Activated effector memory CD4-positive, alpha-beta T cell treated with Interleukin-2 at 50 U/mL for 16 hours (primary cell): Measurements from ENCODE around the gene FGA.
A peak's percentile ranks its signal among the peaks of the same experiment; 100 is the strongest.

Experiments used
- DNase-seq: peaks from one replicate; pipeline ENCODE4 v3.0.0-alpha.2; 2020

Gene FGA

DNA sequence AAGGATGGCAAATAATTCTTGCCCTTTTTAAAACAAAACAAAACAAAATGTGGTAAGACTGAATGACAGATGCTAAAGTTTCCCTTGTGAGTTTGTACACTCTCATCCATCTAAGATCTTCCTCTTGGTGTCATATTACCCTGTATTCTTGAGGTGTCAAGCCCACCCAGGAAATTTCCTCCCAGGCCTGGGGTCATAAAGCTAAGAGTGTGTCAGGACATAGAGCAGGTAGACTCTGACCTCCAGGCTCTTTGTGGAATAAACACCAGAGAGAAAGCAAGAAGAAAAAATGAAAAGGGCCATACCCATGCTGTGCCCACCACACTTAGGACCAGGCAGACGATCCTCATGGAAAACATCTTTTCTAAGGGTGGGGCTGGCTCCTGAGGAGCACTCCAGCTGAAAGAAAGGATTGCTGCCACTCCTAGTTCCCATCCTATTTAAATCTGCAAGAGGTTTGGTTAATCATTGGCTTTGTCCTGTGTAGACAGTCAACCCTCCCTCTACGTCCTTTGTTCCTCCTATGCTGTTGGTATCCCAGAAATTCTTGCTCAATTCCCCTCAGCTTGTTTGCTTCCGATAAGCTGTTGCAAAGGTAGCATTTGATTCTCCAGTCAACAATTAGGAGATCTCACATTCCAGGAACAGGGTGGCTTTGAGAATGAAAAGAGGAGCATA is at the start of gene FGA:
Gene FGA, minus strand, starts transcription at position 414 of the 678 bp plus-strand sequence. Its CDS starts 55 bp downstream, at position 359.
- DNase-seq = no peak

- no peak for DNase-seq
These were observed 43.5 kb upstream of the FGA start for GRCh38 chr4:154634058-154634457.

- no peak for DNase-seq
These were observed 41.3 kb upstream of the FGA start for GRCh38 chr4:154631828-154632227.

GRCh38 chr4:154630324-154630723 is 39.8 kb upstream of the FGA start:
- DNase-seq = no peak

- no peak for DNase-seq
These were observed 36.4 kb upstream of the FGA start for GRCh38 chr4:154626793-154627484.

DNA sequence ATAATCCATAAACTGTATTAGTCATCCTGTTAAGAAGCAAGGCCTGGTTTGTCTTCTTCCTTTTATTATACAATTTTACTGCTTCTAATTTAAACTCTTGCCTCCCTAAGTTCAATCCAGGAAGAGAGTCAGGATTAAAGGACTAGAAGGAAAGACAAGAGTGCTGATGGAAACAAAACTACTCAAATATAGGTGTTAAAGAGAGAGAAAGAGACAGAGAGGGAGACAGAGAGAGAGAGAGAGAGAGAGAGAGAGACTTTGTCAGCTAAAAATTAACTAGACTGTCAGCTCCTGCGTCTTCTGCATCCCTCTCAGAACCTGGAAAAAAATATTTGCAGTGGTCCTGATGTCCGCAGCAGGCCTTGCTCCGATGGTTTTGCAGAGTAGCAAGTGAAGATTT is 35.4 kb upstream of the FGA start:
- no peak for DNase-seq

- DNase-seq = no peak
These were observed 33.5 kb upstream of the FGA start for GRCh38 chr4:154623995-154624394.

GRCh38 chr4:154623436-154623835 is 32.9 kb upstream of the FGA start:
- DNase-seq = no peak

GRCh38 chr4:154622598-154622997 is 32.1 kb upstream of the FGA start:
- no peak for DNase-seq

DNA sequence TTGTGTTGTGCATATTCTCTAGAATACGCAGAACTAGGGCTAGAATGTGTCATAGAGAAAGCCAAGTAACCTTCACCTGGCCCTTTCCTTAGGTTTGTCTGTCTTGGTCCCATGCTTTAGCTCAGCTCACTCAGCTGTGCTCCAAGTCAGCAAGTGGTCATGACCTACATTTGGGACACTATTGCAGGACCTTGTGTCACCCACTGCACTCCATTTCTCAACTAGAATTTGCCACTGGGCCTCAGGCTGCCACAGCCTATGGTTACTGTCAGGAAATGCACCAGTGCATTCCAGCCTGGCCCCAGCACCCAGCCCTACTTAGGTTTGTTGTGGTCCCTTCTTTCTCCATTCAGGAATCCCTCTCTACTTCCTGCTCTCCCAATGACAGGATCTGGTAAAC is 29.6 kb upstream of the FGA start:
- DNase-seq = no peak

DNA sequence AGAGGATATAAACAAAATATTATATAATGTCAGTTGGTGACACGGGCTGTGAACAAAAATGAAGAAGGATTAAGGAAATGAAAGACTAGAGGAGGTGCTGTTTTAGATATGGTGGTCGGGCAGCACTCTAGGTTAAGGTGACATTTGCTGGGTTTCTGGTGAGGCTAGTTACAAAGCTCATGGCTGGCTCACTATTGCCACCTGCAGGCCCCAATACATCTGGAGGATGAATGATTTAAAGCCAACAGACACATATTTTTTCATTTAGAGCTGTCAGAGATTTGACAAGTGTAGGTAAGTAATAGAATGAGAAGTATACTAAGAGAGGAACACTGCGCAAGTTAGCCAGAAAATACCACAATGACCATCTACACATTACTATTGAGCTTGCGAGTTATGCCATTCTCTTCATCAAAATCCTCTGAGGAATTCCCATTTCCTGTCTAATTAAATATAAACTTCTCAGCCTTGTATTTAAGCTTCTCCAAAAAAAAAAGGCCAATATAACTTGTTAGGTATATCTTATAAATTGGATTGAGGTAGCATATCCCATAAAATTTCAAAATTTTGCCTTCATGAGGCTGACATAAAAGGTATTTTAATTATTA is 28.3 kb upstream of the FGA start:
- peak; percentile 5 for DNase-seq

DNA sequence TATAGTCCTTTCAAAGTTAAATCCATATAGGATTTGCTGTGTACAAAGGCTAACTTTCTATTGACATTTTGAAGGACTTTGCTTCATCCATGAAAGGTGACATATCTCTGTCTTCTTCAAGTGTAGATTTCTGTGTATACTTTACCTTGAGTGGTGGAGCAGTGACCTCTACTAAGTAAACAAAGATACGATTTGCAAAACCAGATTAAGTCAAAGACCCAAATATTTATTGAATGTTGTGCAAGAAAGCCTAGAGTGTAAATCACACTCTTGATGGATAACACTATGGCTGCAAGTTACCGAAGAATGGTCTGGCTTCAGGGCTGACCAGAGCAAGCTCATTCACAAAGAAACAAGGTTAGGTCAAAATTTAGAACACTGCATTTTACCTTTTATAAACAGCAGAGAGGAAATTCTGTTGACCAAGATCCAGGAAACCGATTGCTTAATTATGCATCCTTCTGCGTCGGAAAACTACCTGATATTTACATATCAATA is 27.3 kb upstream of the FGA start:
- DNase-seq = no peak

DNA sequence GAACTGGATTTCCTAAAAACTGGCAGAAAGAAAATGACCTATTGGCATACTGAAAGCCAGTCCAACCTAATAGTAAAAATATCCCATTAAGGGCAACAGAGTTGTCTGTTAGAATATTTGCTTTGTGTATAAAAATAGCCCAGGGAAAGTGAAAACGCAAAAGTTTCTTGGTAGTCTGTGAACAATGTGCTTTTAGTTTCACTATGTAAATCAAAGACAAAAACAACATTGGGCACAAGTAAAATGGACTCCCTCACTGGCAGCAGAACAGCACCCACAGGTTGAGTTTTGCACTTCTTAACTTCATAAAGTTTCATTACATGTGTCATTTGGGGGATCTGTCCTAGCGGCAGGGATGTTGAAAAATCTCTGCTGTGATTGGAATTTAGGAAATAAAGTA is 26.2 kb upstream of the FGA start:
- DNase-seq = no peak

- DNase-seq = no peak
These were observed 25.7 kb upstream of the FGA start for GRCh38 chr4:154616287-154616686.

- DNase-seq = no peak
These were observed 24.7 kb upstream of the FGA start for GRCh38 chr4:154615211-154615610.

DNA sequence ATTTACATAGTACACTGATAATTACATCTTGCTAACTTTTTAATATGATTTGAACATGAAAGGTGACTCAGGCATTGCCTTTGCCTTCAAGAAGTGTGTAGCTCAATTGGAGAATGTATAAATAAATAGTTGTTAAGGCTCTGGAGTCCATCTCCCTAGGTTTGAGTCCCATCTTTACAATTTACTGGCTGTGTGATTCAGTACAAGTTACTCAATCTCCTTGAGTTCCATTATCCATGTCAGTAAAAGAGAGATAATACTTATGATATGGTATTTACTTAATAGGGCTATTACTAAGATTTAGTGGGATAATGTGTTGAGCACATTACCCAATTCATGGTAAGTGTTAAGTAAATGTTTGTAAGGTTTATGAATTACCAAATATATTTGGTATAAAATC is 23.8 kb upstream of the FGA start:
- no peak for DNase-seq

DNA sequence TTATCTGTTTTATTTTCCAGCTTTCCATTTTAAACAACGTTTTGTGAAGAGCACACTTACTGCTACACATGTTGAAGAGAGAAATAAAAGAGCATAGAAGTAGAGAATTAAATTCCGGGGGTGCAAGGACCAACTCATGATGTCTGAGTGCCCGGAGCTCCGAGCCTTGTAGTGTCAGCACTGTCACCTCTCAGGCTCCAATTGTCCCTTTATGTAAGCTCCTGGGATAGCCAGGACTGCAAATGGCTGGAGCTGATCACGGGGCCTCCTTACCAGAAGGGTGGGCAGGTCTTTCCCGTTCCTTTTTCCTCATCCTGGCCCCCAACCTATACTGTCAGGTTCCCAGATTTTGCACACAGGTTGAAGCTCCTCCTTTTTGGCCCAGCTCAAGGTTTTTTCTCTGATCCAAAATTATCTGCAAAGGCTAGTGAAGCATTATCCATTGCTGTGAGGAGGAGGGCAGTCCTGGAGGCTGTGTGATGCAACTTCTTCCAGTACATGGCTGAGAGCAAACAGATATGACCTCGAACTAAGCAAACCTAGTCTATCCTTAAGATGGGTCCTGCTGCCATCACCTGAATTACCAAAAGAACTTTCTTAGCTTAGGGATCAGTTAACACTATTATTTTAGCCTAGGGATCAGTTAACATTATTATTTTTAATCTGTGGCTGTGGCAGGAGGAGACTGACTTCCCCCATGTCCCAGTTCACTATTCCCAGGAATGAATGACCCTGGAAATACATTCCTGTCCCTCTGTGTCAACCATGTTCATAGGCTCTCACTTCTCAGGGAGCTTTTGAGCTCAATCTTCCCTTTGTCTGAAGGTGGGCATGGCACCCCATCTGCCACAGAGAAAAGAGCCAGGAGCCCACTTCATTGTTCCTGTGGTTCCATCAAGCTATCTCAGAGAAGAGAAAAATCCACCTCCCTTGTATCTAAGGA is 22.2 kb upstream of the FGA start, which contains the start of gene FGG:
Gene FGG, minus strand, starts transcription at position 185 of the 943 bp plus-strand sequence. Its CDS starts 47 bp downstream, at position 138.
- DNase-seq = no peak

DNA sequence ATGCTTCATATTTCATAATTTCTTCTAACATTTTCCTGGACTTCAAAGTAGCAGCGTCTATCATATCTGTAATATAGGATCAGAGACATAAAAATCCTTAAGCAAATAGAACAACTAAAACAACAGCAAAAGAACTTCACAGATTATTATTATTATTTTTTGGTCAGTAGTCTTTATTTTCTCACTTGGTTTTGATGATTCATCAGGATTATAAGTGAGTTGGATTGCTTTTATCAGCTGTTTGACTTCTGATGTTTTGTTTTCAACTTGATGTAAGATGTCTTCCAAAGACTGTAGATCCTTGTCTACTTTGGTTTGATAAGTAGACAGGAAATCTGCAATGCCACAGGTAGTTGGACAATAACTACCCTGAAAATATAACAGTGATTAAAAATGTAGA is 21.3 kb upstream of the FGA start:
- DNase-seq = no peak

DNA sequence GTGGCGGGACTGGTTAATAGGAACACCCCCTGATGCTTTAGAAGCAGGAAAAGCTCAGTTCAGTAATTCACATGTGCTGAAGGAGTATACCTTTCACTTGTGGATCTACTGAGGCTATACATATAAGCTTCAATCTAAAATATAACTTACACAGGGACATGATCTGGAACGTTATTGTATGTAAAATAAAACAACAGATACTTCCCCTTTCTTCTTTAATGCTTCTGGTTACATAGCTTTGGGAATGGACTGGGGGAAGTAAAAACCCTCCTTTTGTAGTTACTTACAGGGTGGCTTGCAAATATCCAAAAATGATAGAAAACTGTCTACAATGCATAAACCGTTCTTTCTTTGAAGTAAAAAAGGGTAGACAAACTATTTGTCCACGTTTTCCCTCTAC is 20.0 kb upstream of the FGA start:
- no peak for DNase-seq

DNA sequence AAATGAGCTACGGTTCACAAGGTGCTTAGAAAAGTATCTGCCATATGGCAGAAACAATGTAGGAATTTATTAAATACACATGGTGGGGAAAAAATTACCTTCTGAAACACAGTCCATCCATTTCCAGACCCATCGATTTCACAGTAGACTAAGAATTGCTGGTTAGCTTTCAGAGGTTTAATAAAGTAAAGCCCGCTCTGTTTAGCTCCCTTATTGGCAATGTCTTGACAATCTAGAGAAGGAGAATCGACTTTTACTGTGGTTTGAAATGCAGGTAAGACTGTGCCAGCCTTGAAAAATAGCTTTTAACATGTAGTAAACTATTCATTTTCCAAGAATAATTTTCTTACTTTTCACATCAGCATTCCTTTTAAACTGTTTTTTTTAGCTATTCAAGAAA is 19.0 kb upstream of the FGA start:
- no peak for DNase-seq

GRCh38 chr4:154608361-154609252 is 18.1 kb upstream of the FGA start:
- no peak for DNase-seq
